IMR-90 (cell line): ENCODE data around the gene FAM240A.

Source experiments
- BHLHE40 ChIP-seq: fragments of 150-350 bp; IDR thresholded peaks from 2 replicates; pipeline ENCODE4 v1.6.1; 2016; ENCODE audit warnings: mild to moderate bottlenecking, low read depth, low read length
- FOS ChIP-seq: fragments of 150-350 bp; IDR thresholded peaks from 2 replicates; pipeline ENCODE4 v1.6.1; 2016; ENCODE audit warnings: low read depth, low read length
- MXI1 ChIP-seq: IDR thresholded peaks from 2 replicates; pipeline ENCODE4 v1.6.1; 2012; ENCODE audit warnings: low read depth, mild to moderate bottlenecking, low read length, moderate library complexity, borderline replicate concordance
- NFE2L2 ChIP-seq: fragments of 150-350 bp; IDR thresholded peaks from 2 replicates; pipeline ENCODE4 v1.6.1; 2016; ENCODE audit warnings: low read depth, mild to moderate bottlenecking, low read length
- POLR2A ChIP-seq: IDR thresholded peaks from 2 replicates; pipeline ENCODE4 v1.6.1; 2012; ENCODE audit warnings: mild to moderate bottlenecking, low read depth, low read length
- RAD21 ChIP-seq: IDR thresholded peaks from 2 replicates; pipeline ENCODE4 v1.6.1; 2012; ENCODE audit warnings: low read length, improper control_type of control experiment
- TF ChIP-seq, protein P1 (sequence below): conservative IDR thresholded peaks from 2 replicates; pipeline ENCODE4 v1.5.1; 2012; ENCODE audit warnings: mild to moderate bottlenecking, low read depth, low read length, improper control_type of control experiment
- TF ChIP-seq, protein P2 (sequence below): fragments of 150-350 bp; IDR thresholded peaks from 2 replicates; pipeline ENCODE4 v1.6.1; 2017; ENCODE audit warnings: mild to moderate bottlenecking, antibody characterized with exemption, low read length, low read depth
- TF ChIP-seq, protein P3 (sequence below): fragments of 150-350 bp; IDR thresholded peaks from 2 replicates; pipeline ENCODE4 v1.6.1; 2016; ENCODE audit warnings: low read depth, mild to moderate bottlenecking, low read length, moderate library complexity, borderline replicate concordance

DNA sequence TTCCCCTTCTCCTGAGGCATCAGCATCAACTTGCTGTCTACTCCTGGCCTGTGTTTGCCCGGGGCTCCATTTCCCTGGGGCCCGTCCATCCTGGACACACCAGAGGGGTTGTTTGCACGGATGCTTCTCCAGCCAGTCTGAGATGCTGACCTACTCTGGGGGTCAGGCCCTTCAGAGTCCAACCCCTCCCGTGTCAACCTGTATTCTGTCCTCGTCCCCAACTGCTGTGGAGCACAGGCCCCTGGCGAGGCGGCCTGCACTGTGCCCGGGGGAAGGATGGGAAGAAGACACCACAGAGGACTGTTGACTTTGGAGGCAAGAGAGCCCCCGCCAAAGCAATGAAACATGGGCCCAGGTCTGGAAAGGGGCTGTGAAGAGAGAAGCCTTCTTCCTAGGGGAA lies 55.3 kb downstream of the FAM240A start:
- TF ChIP-seq, protein P1, sequence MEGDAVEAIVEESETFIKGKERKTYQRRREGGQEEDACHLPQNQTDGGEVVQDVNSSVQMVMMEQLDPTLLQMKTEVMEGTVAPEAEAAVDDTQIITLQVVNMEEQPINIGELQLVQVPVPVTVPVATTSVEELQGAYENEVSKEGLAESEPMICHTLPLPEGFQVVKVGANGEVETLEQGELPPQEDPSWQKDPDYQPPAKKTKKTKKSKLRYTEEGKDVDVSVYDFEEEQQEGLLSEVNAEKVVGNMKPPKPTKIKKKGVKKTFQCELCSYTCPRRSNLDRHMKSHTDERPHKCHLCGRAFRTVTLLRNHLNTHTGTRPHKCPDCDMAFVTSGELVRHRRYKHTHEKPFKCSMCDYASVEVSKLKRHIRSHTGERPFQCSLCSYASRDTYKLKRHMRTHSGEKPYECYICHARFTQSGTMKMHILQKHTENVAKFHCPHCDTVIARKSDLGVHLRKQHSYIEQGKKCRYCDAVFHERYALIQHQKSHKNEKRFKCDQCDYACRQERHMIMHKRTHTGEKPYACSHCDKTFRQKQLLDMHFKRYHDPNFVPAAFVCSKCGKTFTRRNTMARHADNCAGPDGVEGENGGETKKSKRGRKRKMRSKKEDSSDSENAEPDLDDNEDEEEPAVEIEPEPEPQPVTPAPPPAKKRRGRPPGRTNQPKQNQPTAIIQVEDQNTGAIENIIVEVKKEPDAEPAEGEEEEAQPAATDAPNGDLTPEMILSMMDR, result no peak
- no peak for TF ChIP-seq RAD21
- TF ChIP-seq, protein P2, sequence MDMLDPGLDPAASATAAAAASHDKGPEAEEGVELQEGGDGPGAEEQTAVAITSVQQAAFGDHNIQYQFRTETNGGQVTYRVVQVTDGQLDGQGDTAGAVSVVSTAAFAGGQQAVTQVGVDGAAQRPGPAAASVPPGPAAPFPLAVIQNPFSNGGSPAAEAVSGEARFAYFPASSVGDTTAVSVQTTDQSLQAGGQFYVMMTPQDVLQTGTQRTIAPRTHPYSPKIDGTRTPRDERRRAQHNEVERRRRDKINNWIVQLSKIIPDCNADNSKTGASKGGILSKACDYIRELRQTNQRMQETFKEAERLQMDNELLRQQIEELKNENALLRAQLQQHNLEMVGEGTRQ, result no peak
- no peak for TF ChIP-seq POLR2A
- no peak for TF ChIP-seq BHLHE40
- TF ChIP-seq FOS, result no peak
- no peak for TF ChIP-seq MXI1
- TF ChIP-seq, protein P3, sequence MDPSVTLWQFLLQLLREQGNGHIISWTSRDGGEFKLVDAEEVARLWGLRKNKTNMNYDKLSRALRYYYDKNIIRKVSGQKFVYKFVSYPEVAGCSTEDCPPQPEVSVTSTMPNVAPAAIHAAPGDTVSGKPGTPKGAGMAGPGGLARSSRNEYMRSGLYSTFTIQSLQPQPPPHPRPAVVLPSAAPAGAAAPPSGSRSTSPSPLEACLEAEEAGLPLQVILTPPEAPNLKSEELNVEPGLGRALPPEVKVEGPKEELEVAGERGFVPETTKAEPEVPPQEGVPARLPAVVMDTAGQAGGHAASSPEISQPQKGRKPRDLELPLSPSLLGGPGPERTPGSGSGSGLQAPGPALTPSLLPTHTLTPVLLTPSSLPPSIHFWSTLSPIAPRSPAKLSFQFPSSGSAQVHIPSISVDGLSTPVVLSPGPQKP, result no peak
- no peak for TF ChIP-seq NFE2L2
